ENCODE results near the gene PHLPP1. TPM values are rescaled to one million over a fixed set of nuclear protein-coding genes. Genes with fewer than 3 reads are reported as not detected.
A peak's percentile ranks its signal among the peaks of the same experiment; 100 is the strongest.

PHLPP1 gene
- total RNA-seq, 4 donors from 2014 or later, result 6.3 to 18.0 (median 10.4) TPM

DNA sequence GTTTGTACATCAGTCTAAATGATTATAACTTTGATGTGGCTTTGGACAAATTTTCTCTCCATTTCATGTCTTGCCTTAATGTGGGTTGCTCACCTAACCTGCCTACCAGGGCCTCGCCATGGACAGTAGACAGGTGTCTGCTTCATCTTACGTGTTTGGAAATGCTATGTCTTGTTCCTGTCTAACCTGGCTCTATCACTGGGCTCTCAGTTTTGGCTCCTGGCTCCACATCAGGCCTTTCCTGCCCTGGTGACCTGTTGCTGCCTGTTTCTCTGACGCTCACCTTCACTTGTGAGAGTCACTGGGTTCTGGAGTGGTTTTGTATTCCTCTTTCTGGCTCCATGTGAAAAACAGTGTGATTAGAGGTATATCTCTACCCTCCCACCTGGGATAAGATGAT, 65.9 kb downstream of the PHLPP1 start:
- no peak for TF ChIP-seq CTCF (IDR thresholded peaks at IDR 0.05)
- no peak for ATAC-seq (ENCODE audit: low FRiP score)
- no peak for DNase-seq (ENCODE audit: low spot score)

DNA sequence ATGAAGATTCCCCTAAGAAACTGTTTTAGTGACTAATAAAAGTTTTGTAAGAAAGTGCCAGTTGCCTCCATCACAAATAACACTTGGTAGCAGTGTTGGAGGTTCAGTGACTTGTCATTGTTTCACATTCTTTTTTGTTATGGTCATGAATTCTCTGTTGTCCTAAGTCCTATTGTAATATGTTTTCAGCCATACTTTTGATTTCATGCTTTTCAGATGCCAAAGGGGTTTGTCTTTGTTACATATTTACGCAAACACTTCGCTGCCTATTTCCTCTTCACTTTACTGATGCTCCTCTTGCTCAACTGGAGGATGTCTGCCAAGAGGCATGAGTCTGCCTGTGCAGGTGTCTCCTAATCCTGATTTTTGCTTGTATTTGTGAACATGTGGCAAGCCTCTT, 66.6 kb downstream of the PHLPP1 start:
- peak; percentile 30 for DNase-seq (ENCODE audit: low spot score)
- ATAC-seq (ENCODE audit: low FRiP score), result peak; percentile 84
- no peak for TF ChIP-seq CTCF (IDR thresholded peaks at IDR 0.05)

- ATAC-seq (ENCODE audit: low FRiP score) (no peak), DNase-seq (ENCODE audit: low spot score) (no peak)
- TF ChIP-seq CTCF (IDR thresholded peaks at IDR 0.05), result no peak
These were observed 69.1 kb downstream of the PHLPP1 start for GRCh38 chr18:62784338-62784965.

DNA sequence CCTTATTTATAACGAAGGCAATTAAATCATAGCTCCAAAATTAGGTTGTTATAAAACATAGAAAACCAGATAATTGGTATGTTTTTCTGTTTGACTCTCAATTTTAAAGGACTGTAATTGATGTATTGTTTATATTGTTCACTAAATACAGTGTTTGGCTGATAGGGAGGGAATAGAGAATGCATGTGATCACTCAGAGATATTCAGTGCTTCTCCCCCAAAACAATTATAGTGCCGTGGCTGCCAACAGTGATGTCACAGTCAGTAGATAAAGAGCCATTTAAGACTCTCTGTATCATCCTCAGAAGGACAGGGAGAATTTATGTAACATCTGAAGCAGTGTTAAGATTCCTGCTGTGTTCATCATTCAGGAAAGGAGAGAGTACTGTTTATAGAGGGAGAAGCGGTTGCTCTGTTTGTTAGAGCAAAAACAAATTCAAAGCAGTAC, 69.6 kb downstream of the PHLPP1 start:
- peak; percentile 30 for DNase-seq (ENCODE audit: low spot score)
- ATAC-seq (ENCODE audit: low FRiP score), result peak; percentile 80
- no peak for TF ChIP-seq CTCF (IDR thresholded peaks at IDR 0.05)

DNA sequence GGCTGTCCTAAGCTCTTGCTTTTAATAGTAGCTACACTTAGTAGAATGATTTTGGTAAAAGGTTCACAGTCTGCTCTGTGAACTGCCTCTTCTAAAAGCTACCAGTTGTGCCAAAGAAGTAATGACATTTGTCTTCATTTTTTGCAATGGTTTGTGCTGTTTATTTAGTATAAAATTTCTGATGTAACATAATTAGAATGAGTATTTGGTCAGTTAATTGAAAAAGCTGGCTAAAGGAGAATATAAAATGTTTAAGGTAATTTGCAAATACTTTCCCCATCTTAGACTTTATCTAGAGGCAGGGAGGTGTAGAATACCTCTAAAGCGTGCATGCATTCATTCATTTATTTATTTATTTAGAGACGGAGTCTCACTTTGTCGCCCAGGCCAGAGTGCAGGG, 71.3 kb downstream of the PHLPP1 start:
- DNase-seq (ENCODE audit: low spot score), result no peak
- no peak for ATAC-seq (ENCODE audit: low FRiP score)
- no peak for TF ChIP-seq CTCF (IDR thresholded peaks at IDR 0.05)

DNA sequence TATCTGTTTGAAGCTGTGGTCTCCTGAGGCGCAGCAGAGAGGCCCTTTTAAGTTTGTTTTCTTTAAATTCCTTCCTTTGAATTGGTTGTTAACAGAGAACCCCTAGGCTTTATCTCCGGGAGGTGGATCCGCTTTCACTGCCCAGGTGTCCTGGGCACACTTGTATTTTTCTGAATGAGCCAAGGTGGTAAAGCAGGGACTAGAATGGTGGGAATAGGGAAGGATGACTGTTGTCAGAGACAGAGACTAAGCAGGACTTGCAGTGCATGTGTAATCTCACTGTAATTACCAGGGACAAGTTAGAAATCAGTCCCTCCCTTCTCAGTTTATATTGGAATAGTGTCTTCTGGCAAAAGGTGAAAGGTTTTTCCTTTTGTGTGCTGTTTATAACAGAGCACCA, 72.8 kb downstream of the PHLPP1 start:
- DNase-seq (ENCODE audit: low spot score) (no peak), ATAC-seq (ENCODE audit: low FRiP score) (no peak)
- no peak for TF ChIP-seq CTCF (IDR thresholded peaks at IDR 0.05)

DNA sequence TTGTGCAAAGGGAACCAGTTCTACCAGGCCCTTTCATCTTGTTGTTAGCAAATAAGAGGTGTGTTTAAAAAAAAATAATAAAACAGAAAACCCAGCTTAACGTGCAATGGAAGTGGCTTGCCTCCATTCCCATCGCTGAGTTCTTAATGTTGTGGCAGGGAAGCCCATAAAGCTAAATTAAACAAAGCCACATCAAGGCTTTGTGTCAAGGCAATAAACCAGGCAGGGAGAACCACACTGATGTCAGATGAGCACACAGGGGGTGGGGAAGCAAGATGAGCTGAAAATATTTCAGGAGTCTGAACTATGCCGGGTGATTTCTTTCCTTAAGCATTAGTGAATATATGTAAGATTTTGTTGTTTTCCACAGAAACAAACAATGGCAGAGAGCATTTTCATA, 73.5 kb downstream of the PHLPP1 start:
- DNase-seq (ENCODE audit: low spot score), result no peak
- ATAC-seq (ENCODE audit: low FRiP score), result no peak
- TF ChIP-seq CTCF (IDR thresholded peaks at IDR 0.05), result no peak
